ENCODE results near the gene EPG5. TPM values are rescaled to one million over a fixed set of nuclear protein-coding genes. Genes with fewer than 3 reads are reported as not detected.

The EPG5 gene
- total RNA-seq, 2 experiments from 2014 or later, result 4.8 to 8.7 TPM

- POLR2A ChIA-PET, result no interaction called here
- Histone ChIP-seq H3K9me2 (ENCODE audit: insufficient read depth, low read length) (no peaks in the 10 kb centered on the region), H3K4me3 (ENCODE audit: low read depth, low read length, poor library complexity, severe bottlenecking) (no peak overlapping the region), H3K4me2 (ENCODE audit: low read length) (no peak overlapping the region), H2AFZ (ENCODE audit: low read length) (no peak overlapping the region), H3K36me3 (ENCODE audit: insufficient read depth, low read length) (no peaks in the 10 kb centered on the region), H3K27ac (ENCODE audit: low read depth, low read length, poor library complexity, severe bottlenecking) (no peak overlapping the region), H3K9me3 (ENCODE audit: low read length) (no peaks in the 10 kb centered on the region), H4K20me1 (ENCODE audit: insufficient read depth, low read length) (no peaks in the 10 kb centered on the region), H3K79me2 (ENCODE audit: insufficient read depth, low read depth, low read length) (no peaks in the 10 kb centered on the region), H3K4me1 (ENCODE audit: insufficient read depth, low read length, poor library complexity, severe bottlenecking) (no peaks in the 10 kb centered on the region)
- DNase-seq (ENCODE audit: low spot score), result no peak
- CTCF ChIA-PET (ENCODE audit: unreplicated experiment), result no interaction called here
- BruUV-seq (replicated peaks), result no TSS peak
- no peak for TF ChIP-seq EZH2phosphoT487 (IDR thresholded peaks at IDR 0.05; ENCODE audit: borderline replicate concordance, low read depth, low read length)
- TF ChIP-seq, protein P1, sequence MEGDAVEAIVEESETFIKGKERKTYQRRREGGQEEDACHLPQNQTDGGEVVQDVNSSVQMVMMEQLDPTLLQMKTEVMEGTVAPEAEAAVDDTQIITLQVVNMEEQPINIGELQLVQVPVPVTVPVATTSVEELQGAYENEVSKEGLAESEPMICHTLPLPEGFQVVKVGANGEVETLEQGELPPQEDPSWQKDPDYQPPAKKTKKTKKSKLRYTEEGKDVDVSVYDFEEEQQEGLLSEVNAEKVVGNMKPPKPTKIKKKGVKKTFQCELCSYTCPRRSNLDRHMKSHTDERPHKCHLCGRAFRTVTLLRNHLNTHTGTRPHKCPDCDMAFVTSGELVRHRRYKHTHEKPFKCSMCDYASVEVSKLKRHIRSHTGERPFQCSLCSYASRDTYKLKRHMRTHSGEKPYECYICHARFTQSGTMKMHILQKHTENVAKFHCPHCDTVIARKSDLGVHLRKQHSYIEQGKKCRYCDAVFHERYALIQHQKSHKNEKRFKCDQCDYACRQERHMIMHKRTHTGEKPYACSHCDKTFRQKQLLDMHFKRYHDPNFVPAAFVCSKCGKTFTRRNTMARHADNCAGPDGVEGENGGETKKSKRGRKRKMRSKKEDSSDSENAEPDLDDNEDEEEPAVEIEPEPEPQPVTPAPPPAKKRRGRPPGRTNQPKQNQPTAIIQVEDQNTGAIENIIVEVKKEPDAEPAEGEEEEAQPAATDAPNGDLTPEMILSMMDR (conservative IDR thresholded peaks at IDR 0.05; ENCODE audit: low read length), result no peak
- intact Hi-C loops (cut with micrococcal nuclease; ENCODE audit: unreplicated experiment), result no loop called here
Observed at GRCh38 chr18:45978084-45978483, 11.0 kb upstream of the EPG5 start.

DNA sequence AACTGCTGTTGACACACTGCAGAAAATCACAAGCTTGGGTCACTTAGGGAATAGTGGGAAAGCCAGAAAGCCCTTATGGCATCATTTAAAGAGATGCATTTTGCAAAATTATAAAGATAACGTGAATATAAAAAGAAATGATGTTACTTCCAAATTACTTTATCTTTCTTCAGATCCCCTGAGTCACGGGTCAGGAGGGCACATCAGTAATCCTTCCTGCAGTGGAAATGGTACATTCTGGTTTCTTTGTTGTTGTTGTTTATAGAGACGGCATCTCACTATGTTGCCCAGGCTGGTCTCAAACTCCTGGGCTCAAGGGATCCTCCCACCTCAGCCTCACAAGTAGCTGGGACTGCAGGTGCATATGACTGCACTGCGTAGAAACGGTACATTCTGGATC lies 9.8 kb upstream of the EPG5 start:
- TF ChIP-seq, protein P1 (conservative IDR thresholded peaks at IDR 0.05; ENCODE audit: low read length), result no peak
- no peak for TF ChIP-seq EZH2phosphoT487 (IDR thresholded peaks at IDR 0.05; ENCODE audit: borderline replicate concordance, low read depth, low read length)
- no peaks in the 10 kb centered on the region for H3K9me2 ChIP-seq (ENCODE audit: insufficient read depth, low read length)
- H3K4me2 ChIP-seq (ENCODE audit: low read length), result no peak overlapping the region
- no peaks in the 10 kb centered on the region for H3K9me3 ChIP-seq (ENCODE audit: low read length)
- H4K20me1 ChIP-seq (ENCODE audit: insufficient read depth, low read length), result no peaks in the 10 kb centered on the region
- BruUV-seq (replicated peaks), result no TSS peak
- no peaks in the 10 kb centered on the region for H3K4me1 ChIP-seq (ENCODE audit: insufficient read depth, low read length, poor library complexity, severe bottlenecking)
- no peaks in the 10 kb centered on the region for H3K36me3 ChIP-seq (ENCODE audit: insufficient read depth, low read length)
- intact Hi-C loops (cut with micrococcal nuclease; ENCODE audit: unreplicated experiment), result no loop called here
- ChIA-PET POLR2A (interaction anchor here (0.9 kb wide), 1 partner anchor 31 kb away, joined by 3 read pairs; no protein-coding TSS in a partner anchor), CTCF (ENCODE audit: unreplicated experiment) (no interaction called here)
- no peak overlapping the region for H3K4me3 ChIP-seq (ENCODE audit: low read depth, low read length, poor library complexity, severe bottlenecking)
- DNase-seq (ENCODE audit: low spot score), result no peak
- no peaks in the 10 kb centered on the region for H3K79me2 ChIP-seq (ENCODE audit: insufficient read depth, low read depth, low read length)
- H3K27ac ChIP-seq (ENCODE audit: low read depth, low read length, poor library complexity, severe bottlenecking), result no peak overlapping the region
- no peak overlapping the region for H2AFZ ChIP-seq (ENCODE audit: low read length)

- CTCF ChIA-PET (ENCODE audit: unreplicated experiment), result no interaction called here
- no peaks in the 10 kb centered on the region for H4K20me1 ChIP-seq (ENCODE audit: insufficient read depth, low read length)
- H2AFZ ChIP-seq (ENCODE audit: low read length), result no peak overlapping the region
- no peak overlapping the region for H3K4me3 ChIP-seq (ENCODE audit: low read depth, low read length, poor library complexity, severe bottlenecking)
- DNase-seq (ENCODE audit: low spot score), result no peak
- H3K4me2 ChIP-seq (ENCODE audit: low read length), result no peak overlapping the region
- POLR2A ChIA-PET, result interaction anchor here (0.9 kb wide), 1 partner anchor 31 kb away, joined by 3 read pairs; no protein-coding TSS in a partner anchor
- no peaks in the 10 kb centered on the region for H3K4me1 ChIP-seq (ENCODE audit: insufficient read depth, low read length, poor library complexity, severe bottlenecking)
- no peaks in the 10 kb centered on the region for H3K9me3 ChIP-seq (ENCODE audit: low read length)
- H3K27ac ChIP-seq (ENCODE audit: low read depth, low read length, poor library complexity, severe bottlenecking), result no peak overlapping the region
- BruUV-seq (replicated peaks), result no TSS peak
- intact Hi-C loops (cut with micrococcal nuclease; ENCODE audit: unreplicated experiment), result no loop called here
- no peaks in the 10 kb centered on the region for H3K9me2 ChIP-seq (ENCODE audit: insufficient read depth, low read length)
- H3K36me3 ChIP-seq (ENCODE audit: insufficient read depth, low read length), result no peaks in the 10 kb centered on the region
- H3K79me2 ChIP-seq (ENCODE audit: insufficient read depth, low read depth, low read length), result no peaks in the 10 kb centered on the region
- TF ChIP-seq, protein P1 (conservative IDR thresholded peaks at IDR 0.05; ENCODE audit: low read length), result no peak
- no peak for TF ChIP-seq EZH2phosphoT487 (IDR thresholded peaks at IDR 0.05; ENCODE audit: borderline replicate concordance, low read depth, low read length)
Observed at GRCh38 chr18:45976566-45976965, 9.4 kb upstream of the EPG5 start.
